Heart left ventricle (tissue), 13 donors: ENCODE results near the gene PACS2.

Source experiments
- CTCF ChIP-seq, 12 donors: fragments of 200-600 bp; sonication (generic) in 4 of 12; IDR thresholded peaks; one replicate each; pipeline versions ENCODE4 v1.5.0 to v1.8.0; 2018 to 2022; ENCODE audit warnings: antibody characterized with exemption in 12 of 12, mild to moderate bottlenecking in 5 of 12
- POLR2A ChIP-seq, 2 donors: fragments of 450-650 bp; IDR thresholded peaks; one replicate each; pipeline ENCODE4 v1.6.1; 2017; ENCODE audit warnings: antibody characterized with exemption in 2 of 2, mild to moderate bottlenecking in 2 of 2, moderate library complexity in 2 of 2
- donor health status: ischemic (EF 13 %, LVEDD 7.1; RV severe dilation, severe dysfunction).
- donor health status: DM: no; HTN: yes; CAD: no.
- donor health status: DM: no; HTN: no; CAD: no.
- donor health status: ischemic (EF 25% LVEDD 6.9; RV normal size, moderate dysfunction).
- donor health status: ischemic (EF 25% LVEDD 5.7; RV mildly dilated, moderate dysfunction).
- donor health status: ischemic (EF 35%, LVEDD 5.7; RV mildly dilated, moderate dysfunction).
- donor health status: nonischemic (EF 11% LVEDD 7.7; RV severe dilation, severe dysfunction).
- donor health status: DM: yes; HTN: yes; CAD: no.
- donor health status: PGD.
- donor health status: ischemic (EF 29% LVEDD 5.4; RV normal size, mild dysfunction).
- donor health status: nonischemic (EF 23%, LVEDD 6.1; RV moderate dilation, normal function).

GRCh38 chr14:105337966-105338741 lies 23.6 kb downstream of the PACS2 start:
- TF ChIP-seq CTCF (IDR thresholded peaks at IDR 0.05) (no peak), POLR2A (IDR thresholded peaks at IDR 0.05) (no peak)
